SH-SY5Y (cell line): Measurements from ENCODE around the gene EHMT1.

Experiments used
- GATA2 ChIP-seq: IDR thresholded peaks from 2 replicates; pipeline ENCODE4 v1.6.1; 2011; ENCODE audit warnings: mild to moderate bottlenecking, low read depth, low read length
- GATA3 ChIP-seq: IDR thresholded peaks from 2 replicates; pipeline ENCODE4 v1.6.1; 2011; ENCODE audit warnings: low read depth, mild to moderate bottlenecking, low read length, moderate library complexity

GRCh38 chr9:137741330-137741729 is 122.5 kb downstream of the EHMT1 start:
- no peak for TF ChIP-seq GATA2
- no peak for TF ChIP-seq GATA3
